ENCODE data around the gene CNTNAP5. TPM values are rescaled to one million over a fixed set of nuclear protein-coding genes. Genes with fewer than 3 reads are reported as not detected.

CNTNAP5 gene
- total RNA-seq, 1 donor from 2014 or later = not detected

- Histone ChIP-seq H3K4me2 (no peak overlapping the region), H3K79me2 (ENCODE audit: low read depth) (no peaks in the 10 kb centered on the region), H3K9me3 (ENCODE audit: low read depth) (no peaks in the 10 kb centered on the region), H4K20me1 (ENCODE audit: low read depth) (no peaks in the 10 kb centered on the region), H3K27ac (no peak overlapping the region), H2AFZ (replicated peaks) (no peak overlapping the region), H3K9ac (no peak overlapping the region), H3K4me3 (no peak overlapping the region), H3K27me3 (no peaks in the 10 kb centered on the region), H3K4me1 (no peaks in the 10 kb centered on the region), H3F3A (ENCODE audit: low read depth) (no peaks in the 10 kb centered on the region), H3K36me3 (no peaks in the 10 kb centered on the region)
- Mint-ChIP-seq H3K9me3 (no peaks in the 10 kb centered on the region), H3K4me3 (no peak overlapping the region), H3K27ac (no peak overlapping the region), H3K4me1 (no peaks in the 10 kb centered on the region), H3K36me3 (no peaks in the 10 kb centered on the region), H3K27me3 (ENCODE audit: insufficient read depth, low read depth) (no peaks in the 10 kb centered on the region)
- TF ChIP-seq EZH2 (IDR thresholded peaks at IDR 0.05) (no peak), EZH2phosphoT487 (IDR thresholded peaks at IDR 0.05) (no peak)
- TF ChIP-seq, protein P1, sequence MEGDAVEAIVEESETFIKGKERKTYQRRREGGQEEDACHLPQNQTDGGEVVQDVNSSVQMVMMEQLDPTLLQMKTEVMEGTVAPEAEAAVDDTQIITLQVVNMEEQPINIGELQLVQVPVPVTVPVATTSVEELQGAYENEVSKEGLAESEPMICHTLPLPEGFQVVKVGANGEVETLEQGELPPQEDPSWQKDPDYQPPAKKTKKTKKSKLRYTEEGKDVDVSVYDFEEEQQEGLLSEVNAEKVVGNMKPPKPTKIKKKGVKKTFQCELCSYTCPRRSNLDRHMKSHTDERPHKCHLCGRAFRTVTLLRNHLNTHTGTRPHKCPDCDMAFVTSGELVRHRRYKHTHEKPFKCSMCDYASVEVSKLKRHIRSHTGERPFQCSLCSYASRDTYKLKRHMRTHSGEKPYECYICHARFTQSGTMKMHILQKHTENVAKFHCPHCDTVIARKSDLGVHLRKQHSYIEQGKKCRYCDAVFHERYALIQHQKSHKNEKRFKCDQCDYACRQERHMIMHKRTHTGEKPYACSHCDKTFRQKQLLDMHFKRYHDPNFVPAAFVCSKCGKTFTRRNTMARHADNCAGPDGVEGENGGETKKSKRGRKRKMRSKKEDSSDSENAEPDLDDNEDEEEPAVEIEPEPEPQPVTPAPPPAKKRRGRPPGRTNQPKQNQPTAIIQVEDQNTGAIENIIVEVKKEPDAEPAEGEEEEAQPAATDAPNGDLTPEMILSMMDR (IDR thresholded peaks at IDR 0.05) = no peak
- DNase-seq (ENCODE audit: low spot score) = no peak
Measured at GRCh38 chr2:124875627-124876244, 850.6 kb downstream of the CNTNAP5 start.

DNA sequence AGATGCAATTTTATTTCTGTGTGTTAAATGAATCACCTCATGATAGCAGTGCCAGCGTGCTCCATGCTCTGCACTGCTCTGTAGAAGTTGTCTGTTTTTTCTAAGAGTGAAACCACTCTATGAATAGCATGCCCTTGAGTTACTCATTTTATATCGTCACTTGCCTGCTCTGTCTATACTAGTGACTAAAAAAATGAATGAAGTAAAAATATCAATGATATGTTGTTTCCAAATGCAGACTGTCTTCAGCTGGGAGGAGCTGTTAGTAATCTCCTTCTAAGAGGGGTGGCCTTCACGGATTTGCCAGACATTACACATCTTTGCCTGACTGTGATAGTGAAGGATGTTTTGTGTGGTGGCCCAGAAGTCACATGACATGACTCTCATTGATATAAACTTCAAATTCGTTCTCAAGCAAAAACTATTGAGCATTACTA is 852.1 kb downstream of the CNTNAP5 start:
- no peak overlapping the region for H3K9ac ChIP-seq
- H3K4me3 ChIP-seq = no peak overlapping the region
- H3K4me1 Mint-ChIP-seq = no peaks in the 10 kb centered on the region
- peaks cover 3% of the 10 kb centered on the region for H3K27me3 Mint-ChIP-seq (ENCODE audit: insufficient read depth, low read depth)
- H3K36me3 ChIP-seq = no peaks in the 10 kb centered on the region
- H3K27ac Mint-ChIP-seq = no peak overlapping the region
- H3K36me3 Mint-ChIP-seq = no peaks in the 10 kb centered on the region
- H3K27me3 ChIP-seq = no peaks in the 10 kb centered on the region
- H3K27ac ChIP-seq = no peak overlapping the region
- H3K4me3 Mint-ChIP-seq = no peak overlapping the region
- H3K79me2 ChIP-seq (ENCODE audit: low read depth) = no peaks in the 10 kb centered on the region
- TF ChIP-seq EZH2 (IDR thresholded peaks at IDR 0.05) = no peak
- TF ChIP-seq, protein P1 (IDR thresholded peaks at IDR 0.05) = no peak
- TF ChIP-seq EZH2phosphoT487 (IDR thresholded peaks at IDR 0.05) = no peak
- no peak overlapping the region for H2AFZ ChIP-seq (replicated peaks)
- H3K4me2 ChIP-seq = no peak overlapping the region
- H3K4me1 ChIP-seq = no peaks in the 10 kb centered on the region
- H3K9me3 Mint-ChIP-seq = no peaks in the 10 kb centered on the region
- H3K9me3 ChIP-seq (ENCODE audit: low read depth) = no peaks in the 10 kb centered on the region
- no peak for DNase-seq (ENCODE audit: low spot score)
- H4K20me1 ChIP-seq (ENCODE audit: low read depth) = no peaks in the 10 kb centered on the region
- no peaks in the 10 kb centered on the region for H3F3A ChIP-seq (ENCODE audit: low read depth)

GRCh38 chr2:124879640-124880039 is 854.6 kb downstream of the CNTNAP5 start:
- no peaks in the 10 kb centered on the region for H4K20me1 ChIP-seq (ENCODE audit: low read depth)
- no peaks in the 10 kb centered on the region for H3K9me3 Mint-ChIP-seq
- H3K27me3 Mint-ChIP-seq (ENCODE audit: insufficient read depth, low read depth) = peaks cover 6% of the 10 kb centered on the region
- H3K27me3 ChIP-seq = no peaks in the 10 kb centered on the region
- no peaks in the 10 kb centered on the region for H3K4me1 Mint-ChIP-seq
- no peak for DNase-seq (ENCODE audit: low spot score)
- no peak overlapping the region for H3K4me3 ChIP-seq
- H3K9ac ChIP-seq = no peak overlapping the region
- TF ChIP-seq EZH2phosphoT487 (IDR thresholded peaks at IDR 0.05) (no peak), EZH2 (IDR thresholded peaks at IDR 0.05) (no peak)
- TF ChIP-seq, protein P1 (IDR thresholded peaks at IDR 0.05) = no peak
- no peaks in the 10 kb centered on the region for H3K36me3 Mint-ChIP-seq
- H3K36me3 ChIP-seq = no peaks in the 10 kb centered on the region
- H3K4me3 Mint-ChIP-seq = no peak overlapping the region
- H3K4me2 ChIP-seq = no peak overlapping the region
- H3K9me3 ChIP-seq (ENCODE audit: low read depth) = no peaks in the 10 kb centered on the region
- H3K27ac ChIP-seq = no peak overlapping the region
- H2AFZ ChIP-seq (replicated peaks) = no peak overlapping the region
- no peak overlapping the region for H3K27ac Mint-ChIP-seq
- H3K79me2 ChIP-seq (ENCODE audit: low read depth) = no peaks in the 10 kb centered on the region
- no peaks in the 10 kb centered on the region for H3K4me1 ChIP-seq
- H3F3A ChIP-seq (ENCODE audit: low read depth) = no peaks in the 10 kb centered on the region
